Activated CD8-positive, alpha-beta memory T cell treated with anti-CD3 and anti-CD28 coated beads for 4 hours (primary cell): Measurements from ENCODE around the gene SNAI3.

Source experiments
- DNase-seq, 2 donors: peaks; one replicate each; pipeline ENCODE4 v3.0.0-alpha.2; 2020; ENCODE audit warnings: low read depth in 2 of 2

The SNAI3 gene

DNA sequence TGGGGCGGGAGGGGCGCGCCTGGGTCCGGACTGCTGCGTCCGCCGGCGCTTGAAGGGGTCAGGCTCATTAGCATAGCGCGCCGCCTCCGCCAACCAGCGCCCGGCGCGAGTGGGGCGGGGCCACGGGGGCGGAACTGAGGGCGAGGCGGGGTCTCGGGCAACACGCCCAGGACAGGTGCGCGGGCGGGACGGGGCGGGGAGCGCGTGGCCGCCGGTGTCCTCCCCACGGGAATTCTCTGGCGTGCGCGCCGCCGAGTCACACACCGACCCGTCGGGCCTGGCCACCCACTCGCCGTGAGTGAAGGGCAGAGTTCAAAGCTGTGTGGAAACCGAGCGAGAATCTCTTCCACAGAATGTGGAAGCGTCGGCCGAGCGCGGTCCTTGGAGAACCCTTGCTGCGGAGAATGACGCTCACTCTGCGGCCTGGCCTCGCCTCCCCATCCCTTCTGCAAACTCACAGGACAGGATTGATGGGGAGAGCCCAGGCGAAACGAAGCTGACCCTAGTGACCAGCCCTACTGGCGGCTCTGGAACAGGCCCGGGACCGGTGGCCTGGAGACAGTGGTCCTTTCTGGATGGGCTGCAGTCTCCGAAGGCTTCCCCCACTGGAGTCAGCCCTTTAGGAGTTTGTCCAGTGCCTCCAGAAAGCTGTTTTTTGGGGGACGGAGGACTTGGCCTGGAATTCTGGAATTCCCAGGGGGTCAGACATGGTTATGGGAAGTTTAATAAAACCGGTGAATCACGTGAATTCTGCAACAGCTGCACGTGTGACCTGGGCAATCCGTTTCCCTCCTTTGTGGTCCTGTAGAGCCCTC lies at the start of gene SNAI3:
Gene SNAI3 (minus strand): TSS at position 69 of the 815 bp plus-strand sequence. CDS start 101 bp downstream, outside the sequence.
- DNase-seq = peak; percentile 70 to 72

DNA sequence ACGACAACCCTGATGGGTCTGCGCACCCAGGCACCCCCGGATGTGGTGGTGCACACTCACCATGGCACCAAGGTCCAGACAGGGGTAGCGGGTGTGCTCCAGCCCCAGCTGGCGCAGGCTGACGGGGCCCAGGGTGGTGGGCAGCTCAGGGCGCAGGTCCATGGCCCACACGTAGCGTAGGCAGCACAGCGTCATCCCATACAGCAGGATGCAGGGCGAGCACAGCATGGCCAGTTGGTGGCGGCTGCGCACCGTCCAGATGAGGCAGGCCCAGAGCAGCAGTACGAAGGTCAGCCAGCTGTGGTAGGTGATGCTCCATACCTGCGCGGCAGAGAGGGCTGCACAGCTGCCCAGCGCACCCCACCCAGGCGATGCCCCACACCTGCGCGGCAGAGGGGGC lies 49.8 kb upstream of the SNAI3 start:
- DNase-seq = no peak

DNA sequence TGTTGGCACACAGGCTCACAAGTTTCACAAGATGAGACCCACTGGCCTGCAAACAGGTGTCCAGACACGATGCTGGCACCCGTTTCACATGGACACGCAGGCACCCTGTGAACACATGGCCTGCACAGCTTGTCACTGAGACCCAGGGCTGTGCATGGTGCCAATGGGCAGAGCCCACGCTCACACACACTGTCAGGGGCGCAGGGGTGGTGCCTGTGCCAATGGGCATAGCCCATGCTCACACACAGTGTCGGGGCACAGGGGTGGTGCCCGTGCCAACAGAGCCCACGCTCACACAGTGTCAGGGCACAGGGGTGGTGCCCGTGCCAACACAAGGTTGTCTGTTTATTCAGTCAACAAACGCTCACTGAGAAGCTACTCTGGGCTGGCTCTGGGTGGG lies 49.3 kb upstream of the SNAI3 start:
- DNase-seq = no peak

- no peak for DNase-seq
Observed at GRCh38 chr16:88735121-88735520, 48.8 kb upstream of the SNAI3 start.

DNA sequence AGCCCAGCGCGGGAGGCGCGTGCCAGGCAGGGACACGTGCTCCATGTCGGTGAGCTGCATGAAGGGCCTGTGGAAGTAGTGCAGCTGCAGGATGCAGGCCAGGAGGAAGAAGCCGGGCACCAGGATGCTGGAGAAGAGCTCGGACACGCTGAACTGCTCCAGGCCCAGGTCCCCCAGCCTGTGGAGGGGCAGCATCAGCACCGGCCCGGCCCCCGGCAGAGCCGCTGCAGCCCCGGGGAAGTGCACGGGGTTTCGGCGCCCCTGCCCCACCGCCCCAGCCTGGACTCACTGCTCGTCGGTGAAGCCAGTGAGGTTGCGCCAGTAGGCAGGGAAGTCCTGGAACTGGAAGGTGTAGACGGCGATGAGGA lies 48.0 kb upstream of the SNAI3 start:
- DNase-seq = no peak

DNA sequence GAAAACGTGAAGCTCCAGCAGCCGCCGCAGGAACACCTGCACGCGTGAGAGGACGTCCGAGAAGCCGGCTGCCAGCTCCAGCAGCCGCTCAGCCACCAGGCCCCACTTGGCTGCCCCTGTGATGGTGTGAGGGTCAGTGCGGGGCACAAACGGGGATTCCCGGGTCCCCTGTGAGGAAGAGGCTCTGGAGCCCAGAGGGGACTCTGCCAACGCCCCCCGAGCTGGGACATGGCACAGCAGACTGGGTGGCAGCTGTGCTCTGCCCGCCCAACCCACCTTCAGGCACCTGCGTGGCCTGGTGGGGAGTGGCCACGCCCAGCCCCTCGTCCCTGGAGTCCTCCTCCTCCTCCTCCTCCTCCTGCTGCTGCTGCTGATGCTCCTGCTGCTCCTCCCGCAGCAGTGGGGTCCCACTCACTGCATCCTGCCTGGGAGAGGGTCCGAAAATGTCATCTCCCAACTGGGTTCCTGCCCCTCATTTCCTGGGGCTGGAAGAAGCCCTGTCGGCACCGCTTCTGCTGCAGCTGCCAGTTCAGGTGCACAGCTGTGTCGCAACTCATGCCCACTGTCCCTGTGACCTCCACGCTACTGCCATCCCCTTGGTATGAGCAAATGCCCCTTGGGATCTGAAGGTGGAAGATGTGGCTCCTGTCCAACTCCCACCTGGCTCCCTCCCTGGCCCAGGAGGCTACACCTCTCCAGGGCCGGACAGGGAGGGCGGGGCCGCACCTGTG lies 47.5 kb upstream of the SNAI3 start:
- DNase-seq = no peak

DNA sequence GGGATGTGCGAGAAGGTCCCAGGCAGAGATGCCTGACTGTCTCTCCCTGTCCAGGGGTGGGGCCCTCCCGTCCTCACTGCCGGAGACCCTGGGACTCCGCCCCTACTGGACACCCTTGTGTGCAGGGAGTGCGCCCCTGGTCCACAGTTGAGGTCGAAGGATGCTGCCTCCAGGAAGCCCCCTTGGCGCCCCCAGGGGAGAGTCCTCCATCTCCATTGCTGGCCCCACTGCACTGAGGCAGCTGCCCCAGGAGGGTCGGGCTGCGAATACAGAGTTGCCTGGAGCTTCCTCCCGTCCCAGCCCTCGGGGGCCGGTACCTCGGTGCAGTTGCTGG lies 46.6 kb upstream of the SNAI3 start:
- DNase-seq = no peak

DNA sequence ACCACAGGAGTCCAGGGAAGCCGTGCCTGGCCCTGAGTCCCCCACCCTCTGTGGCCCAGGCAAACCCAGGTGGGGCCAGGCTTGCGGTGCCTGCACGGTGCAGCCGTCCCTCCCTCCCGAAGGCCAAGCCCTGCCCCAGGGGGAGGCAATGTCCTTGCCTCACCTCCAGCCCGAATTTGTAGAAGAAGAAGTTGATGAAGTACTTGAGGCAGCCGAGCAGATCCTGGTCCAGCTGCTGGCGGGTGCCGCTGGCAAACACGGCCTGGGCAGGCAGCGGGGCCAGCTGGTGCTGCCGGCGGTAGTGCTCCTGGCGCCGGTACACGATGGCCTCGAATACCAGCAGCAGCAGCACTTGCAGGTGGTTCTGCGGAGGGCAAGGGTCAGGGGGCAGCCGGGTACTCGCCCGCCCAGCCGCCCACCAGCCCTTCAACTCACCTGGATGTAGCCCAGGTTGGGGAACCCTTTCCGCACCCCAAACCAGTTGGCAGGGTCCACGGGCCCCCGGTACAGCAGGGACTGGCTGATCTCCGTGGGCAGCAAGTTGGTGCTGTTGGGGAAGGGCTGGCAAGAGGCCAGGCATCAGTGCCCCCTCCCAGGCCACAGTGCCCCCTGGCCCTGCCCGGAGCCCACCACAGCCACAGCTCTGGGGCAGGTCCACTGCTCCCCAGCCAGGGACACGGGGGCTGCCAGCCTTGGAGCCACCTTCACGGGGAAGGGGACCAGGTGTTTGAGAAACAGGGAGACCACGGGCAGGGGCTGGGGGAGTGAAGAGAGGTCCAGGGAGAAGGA lies 46.1 kb upstream of the SNAI3 start:
- no peak for DNase-seq

DNA sequence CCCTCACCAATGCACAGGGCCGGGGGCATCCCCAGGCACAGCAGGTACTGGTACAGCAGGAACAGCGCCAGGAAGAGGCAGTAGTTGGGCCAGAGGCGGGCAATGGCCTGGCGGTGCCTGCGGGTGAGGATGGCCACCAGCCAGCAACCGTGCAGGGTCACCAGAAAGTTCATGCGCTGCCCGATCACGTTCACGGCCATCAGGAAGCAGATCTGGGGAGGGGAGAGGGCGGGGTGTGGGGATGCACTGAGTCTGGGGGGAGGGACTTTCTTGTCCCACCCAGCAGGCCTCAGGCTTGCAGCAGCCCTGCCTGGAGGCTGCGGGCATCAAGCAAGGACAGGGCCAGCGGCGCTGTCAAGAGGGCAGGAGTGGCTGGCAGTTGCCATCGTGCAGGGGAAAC lies 45.4 kb upstream of the SNAI3 start:
- no peak for DNase-seq

GRCh38 chr16:88730632-88731607 lies 44.6 kb upstream of the SNAI3 start:
- DNase-seq = no peak

DNA sequence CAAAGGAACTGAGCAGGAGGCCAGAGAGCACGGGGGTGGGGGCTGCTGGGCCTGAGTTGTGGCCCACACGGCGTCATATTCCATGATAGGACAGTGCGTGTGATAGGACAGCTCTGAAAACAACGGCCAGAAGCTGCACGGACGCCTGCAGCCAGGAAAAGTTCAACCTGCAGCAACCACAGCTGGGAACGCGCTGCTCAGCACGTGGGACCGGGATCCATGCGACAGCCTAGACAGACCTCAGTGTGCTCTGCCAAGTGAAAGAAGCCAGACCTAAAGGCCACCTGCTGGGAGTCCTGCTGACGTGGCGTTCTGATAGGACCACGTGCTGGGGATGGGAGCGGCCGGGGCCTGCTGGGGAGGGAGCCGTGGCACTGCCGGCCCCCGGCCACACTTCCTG lies 41.6 kb upstream of the SNAI3 start:
- DNase-seq = no peak

- DNase-seq = no peak
Observed at GRCh38 chr16:88726981-88727380, 40.7 kb upstream of the SNAI3 start.

DNA sequence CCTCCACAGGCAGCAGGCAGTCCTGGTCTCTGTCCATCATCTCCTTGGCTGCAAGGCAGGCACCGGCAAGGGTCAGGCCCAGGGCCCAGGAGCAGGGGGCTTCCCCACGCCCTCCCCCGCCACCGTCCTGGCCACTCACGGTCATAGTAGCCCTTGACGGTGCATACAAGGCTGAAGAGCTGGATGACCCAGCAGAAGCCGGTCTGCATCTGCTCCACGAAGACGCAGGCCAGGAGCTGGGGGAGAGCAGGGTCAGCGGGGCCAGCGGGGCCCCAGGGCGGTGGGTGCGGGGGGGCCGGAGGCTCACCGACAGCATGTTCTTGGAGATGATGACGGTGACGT lies 40.1 kb upstream of the SNAI3 start:
- no peak for DNase-seq

- no peak for DNase-seq
Observed at GRCh38 chr16:88725609-88726407, 39.5 kb upstream of the SNAI3 start.

- DNase-seq = no peak
Observed at GRCh38 chr16:88724855-88725555, 38.7 kb upstream of the SNAI3 start.

DNA sequence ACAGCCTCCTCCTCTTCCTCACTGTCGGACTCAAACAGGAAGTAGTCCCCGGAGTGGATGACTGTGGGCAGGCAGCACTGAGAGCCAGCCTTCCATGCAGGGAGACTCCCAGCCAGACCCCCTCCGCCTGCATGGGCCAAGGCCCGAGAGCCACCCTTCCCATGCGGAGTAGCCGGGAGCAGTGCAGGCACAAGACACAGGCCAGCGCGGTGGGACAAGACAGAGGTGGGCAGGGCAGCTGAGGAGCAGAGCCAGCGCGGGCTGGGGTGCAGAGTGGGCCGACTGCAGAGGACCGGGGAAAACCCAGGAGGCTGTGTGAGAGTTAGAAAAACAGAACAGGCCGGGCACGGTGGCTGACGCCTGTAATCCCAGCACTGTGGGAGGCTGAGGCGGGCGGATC lies 37.6 kb upstream of the SNAI3 start:
- no peak for DNase-seq

DNA sequence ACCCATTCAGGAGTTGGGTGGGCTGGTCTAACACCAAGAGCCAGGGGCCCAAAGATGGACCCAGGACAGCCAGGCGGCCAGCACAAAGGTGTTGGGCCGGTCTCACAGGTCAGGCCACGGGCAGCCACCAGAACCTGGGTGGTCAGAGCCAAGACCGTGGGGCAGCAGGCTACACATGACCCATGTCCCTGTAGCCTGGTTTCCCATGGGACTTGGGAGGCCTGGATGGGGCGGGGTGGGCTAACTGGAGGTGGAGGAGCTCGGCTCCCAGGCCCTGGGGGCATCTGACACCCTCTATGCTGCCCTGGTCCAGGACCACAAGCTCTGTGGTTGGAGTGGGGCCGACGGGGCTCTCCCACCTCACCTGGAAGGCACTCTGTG lies 37.2 kb upstream of the SNAI3 start:
- no peak for DNase-seq

GRCh38 chr16:88722784-88723506 lies 36.6 kb upstream of the SNAI3 start:
- DNase-seq = no peak
